Left renal pelvis (tissue), 4 donors: ENCODE data around the gene PABPC1L. TPM values are rescaled to one million over a fixed set of nuclear protein-coding genes. Genes with fewer than 3 reads are reported as not detected.

ENCODE experiments used
- DNase-seq, 4 donors: peaks; one replicate each; pipeline ENCODE4 v3.0.0-alpha.2; 2013; ENCODE audit warnings: low read depth in 4 of 4, low spot score in 3 of 4
- polyA plus RNA-seq, 4 donors: library from polyadenylated mRNA; unstranded; fragments of 120-200 nt; gene quantifications; one replicate each; pipeline ENCODE4 v1.2.1, GENCODE V29; 2013; ENCODE audit not compliant: insufficient read length in 4 of 4

PABPC1L gene
- polyA plus RNA-seq, 4 donors, result 29.4 to 71.2 (median 40.6) TPM

DNA sequence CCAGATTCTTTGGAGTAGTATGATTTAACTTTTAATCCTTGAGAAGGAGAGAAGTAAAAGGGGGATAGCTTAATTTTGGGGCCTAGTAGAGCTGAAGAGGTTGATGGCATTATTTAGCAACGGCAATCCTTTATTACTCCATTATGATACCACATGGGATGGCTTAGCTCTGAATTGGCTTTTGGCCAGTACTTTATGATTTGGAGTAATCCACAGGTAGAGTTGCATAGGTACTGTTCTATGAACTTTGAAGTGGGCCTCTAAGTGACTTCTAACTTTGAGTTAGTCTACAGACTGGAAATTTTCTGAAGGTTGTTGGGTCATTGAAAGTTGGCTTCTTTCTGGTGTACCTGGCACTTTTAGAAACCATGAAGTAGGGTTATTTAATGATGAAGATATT lies 12.7 kb upstream of the PABPC1L start:
- no peak for DNase-seq

DNA sequence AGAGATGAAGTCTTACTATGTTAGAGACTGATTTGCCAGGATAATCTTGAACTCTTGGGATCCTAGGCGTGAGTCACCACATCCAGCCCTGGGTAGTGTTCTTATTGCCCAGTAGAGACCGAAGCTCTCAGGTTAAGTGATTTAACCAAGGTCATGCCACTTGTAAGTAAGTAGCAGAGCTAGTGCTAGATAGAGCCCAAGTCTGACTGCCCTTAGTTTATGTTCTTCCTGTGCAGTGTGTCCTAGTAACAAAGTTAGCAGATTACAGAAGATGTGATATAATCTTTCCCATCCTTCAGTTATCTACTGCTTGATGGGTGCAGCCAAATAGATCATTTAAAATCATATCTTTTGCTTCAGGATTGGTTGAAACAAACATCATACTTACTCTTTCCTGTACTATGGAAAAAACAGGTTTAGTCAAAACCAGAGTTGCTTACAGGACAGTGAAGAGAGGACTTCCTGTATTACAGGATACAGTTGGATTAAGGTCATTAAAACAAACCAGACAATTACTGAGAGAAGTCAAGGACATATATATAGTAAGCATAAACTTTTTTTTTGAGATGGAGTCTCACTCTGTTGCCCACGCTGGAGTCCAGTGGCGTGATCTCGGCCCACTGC lies 9.5 kb upstream of the PABPC1L start:
- no peak for DNase-seq

DNA sequence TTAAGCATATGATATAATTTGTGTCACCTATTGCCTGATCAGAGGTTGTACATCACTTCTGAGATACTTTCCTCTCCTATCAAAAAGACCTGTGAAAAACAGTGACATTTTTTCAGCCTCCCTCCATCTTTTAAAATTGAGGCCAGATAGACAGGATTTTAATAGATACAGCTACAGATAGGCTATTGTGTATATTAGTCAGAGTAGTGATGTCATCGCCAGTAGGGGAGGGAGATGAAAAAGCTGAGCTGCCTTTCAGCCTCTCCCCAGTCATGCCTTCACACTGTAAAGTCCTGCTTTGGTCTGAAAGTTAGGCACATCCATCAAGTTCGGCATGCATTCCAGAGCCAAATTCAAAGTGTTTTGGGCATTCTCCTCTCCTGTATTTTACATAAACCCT lies 7.9 kb upstream of the PABPC1L start:
- DNase-seq, result no peak

- DNase-seq, result no peak
Observed at GRCh38 chr20:44904377-44904776, 5.5 kb upstream of the PABPC1L start.

DNA sequence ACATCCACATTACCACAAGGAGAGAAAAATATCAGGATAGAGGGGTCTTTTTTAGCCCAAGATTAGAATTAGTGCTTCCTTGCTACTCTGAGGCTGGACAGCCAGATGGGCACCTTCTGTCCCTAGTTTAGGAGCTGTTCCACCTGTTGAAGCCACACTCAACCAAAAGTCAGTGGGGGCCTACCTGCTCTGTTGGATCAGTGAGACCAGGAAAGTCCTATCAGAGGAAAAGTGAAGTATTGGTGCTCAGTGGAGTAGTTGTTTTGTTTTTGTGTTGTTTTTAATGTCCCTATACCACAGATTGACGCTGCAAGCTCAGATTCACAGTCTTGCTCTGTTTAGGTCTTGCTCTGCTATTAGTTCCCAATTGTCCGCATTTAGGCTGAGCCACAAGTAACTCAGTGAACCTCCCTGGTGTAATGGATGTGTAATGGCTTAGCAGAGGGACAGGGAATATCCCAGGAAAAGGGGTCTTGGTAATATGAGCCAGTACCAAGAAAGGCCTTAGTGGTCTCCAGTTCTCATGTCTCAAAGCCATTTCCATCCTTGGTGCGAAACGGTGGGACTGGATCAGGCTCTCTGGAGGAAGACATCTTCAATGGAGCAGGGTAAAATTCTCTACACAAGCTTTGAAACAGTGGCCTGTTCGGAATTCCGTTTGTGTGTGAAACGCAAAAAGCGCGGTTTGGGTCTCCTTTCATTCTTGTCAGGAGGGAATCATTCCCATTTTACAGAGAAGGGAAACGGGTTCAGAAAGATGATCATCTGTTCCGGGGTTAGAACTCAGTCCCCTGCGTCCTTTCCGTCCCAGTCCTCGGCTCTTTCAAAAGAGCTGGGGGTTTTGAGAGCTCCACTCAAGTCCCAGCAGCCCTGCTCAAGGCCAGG lies 631 bp upstream of the PABPC1L start:
- DNase-seq, result no peak

DNA sequence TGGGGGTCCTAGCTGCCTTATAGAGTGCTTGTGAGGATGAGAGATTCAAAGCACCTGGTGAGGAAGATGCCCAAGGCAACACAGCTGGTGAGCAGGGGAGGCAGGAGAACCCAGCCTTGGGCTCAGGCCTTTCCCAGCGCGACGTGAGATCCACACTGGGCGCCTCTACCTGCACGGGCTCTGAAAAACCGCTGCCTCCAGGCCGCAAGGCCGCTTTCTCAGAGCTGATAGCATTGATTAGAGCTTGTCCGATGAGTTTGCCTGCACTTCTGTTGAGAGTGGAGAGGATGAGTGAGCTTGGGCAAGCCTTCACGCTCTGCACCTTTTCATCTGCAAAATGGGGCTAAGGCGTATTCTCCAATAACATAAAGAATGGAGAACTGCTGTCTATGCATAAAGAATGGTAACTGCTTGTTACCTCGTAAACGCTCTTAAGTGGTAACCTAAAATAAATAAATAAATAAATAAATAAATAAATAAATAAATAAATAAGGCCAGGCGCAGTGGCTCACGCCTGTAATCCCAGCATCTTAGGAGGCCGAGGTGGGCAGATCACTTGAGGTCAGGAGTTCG lies 916 bp downstream of the PABPC1L start:
- DNase-seq, result no peak

DNA sequence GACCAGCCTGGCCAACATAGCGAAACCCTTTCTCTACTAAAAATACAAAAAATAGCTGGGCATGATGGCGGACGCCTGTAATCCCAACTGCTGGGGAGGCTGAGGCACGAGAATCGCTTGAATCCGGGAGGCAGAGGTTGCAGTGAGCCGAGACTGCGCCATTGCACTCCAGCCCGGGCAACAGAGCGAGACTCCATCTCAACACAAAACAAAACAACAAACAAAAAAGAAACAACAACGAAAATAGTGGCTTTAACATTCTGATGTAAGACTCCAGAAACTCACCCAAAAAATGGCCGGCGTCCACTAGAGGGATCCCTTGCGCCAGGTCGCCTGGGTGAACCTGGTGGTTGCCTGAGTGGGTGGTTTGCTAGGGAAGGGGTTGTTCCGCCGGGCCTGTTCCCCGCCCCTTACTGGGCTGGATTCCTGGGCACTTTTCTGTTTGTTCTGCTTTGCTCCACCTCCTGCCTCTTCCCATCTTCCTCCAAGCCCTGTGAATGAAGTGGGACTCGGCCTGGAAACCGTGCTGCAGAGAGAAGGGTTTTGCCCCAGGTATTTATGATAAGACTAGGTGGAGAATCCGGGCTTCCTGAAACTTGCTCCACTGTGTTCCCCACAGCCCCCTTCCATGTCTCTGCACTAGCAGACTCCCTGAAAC lies 1.5 kb downstream of the PABPC1L start:
- peak in 2 of 4 donors; percentile 12 to 19 for DNase-seq

- no peak for DNase-seq
Observed at GRCh38 chr20:44912189-44912588, 2.3 kb downstream of the PABPC1L start.

DNA sequence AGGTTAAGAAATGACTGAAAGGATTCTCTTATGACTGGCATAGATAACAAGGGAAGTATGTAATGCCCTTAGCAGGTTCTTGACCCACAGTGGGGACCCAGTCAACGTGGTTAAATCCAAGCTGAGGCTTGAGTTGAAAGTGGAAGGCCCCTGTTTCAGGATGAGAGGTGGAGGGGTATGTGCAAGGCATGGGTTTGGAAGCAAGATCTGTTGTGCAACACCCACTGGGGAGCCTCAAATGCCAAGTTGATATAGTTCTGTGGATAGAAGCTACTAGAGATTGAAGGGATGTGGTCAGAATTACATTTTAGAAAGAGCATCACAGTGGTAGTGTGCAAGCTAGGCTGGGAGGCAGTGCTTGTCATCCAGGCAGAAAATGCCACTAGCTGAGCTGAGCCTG lies 5.1 kb downstream of the PABPC1L start:
- DNase-seq, result no peak

DNA sequence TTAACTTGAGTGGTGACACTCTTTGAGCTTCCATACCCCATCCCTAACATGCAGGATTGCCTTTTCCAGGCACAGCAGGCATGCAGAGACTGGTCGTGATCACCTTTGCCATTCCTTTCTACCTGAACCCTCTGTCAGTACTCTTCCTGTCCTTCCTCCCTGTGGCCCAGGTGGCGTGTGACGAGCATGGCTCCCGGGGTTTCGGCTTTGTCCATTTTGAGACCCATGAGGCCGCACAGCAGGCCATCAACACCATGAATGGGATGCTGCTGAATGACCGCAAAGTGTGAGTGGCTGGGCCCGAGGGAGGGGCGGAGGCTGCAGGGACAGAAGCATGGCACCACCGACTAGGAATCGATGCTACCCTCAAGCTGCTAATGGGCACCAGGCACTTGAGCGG lies 6.7 kb downstream of the PABPC1L start:
- no peak for DNase-seq

GRCh38 chr20:44917399-44917798 lies 7.5 kb downstream of the PABPC1L start:
- DNase-seq, result no peak

DNA sequence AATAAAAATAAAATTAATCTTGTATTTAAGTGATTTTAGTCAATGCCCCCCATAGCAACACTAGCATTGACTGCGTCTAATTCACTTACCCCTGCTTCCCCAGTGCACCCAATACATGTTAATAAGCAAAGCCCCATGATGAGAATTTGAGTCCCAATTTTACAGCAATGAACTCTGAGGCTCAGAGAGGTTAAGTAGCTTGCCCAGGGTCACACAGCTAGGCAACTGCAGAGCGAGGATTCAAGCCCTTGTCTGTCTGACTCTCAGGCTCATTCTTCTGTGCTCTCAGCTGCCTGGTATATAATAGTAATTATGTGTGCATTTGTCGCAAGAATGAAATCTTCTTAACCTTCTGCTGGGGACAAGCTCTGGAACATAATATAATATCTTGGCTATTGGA lies 8.5 kb downstream of the PABPC1L start:
- DNase-seq, result no peak

- DNase-seq, result no peak
Observed at GRCh38 chr20:44918761-44919160, 8.9 kb downstream of the PABPC1L start.

GRCh38 chr20:44921447-44921846 lies 11.6 kb downstream of the PABPC1L start:
- DNase-seq, result no peak

DNA sequence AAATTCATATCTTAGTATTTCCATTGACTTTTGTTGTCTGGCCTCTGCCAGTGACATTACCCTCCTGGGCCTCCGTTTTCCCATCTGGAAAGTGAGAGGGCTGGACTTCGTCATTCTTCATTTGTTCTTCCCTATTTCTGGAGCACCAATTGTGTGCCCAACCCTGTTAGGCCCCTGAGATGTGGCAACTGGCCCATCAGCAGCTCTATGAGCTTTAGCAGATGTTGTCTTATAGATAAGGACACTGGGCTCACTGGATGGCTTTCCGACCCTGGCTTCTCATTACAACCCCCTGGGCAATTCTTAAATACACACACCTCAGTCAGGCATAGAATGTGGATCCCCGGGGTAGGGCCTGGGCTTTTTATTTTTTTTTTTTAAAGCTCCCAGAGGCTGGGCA lies 14.7 kb downstream of the PABPC1L start:
- DNase-seq, result no peak

- no peak for DNase-seq
Observed at GRCh38 chr20:44928595-44928994, 18.7 kb downstream of the PABPC1L start.

GRCh38 chr20:44930517-44931168 lies 20.8 kb downstream of the PABPC1L start:
- DNase-seq, result no peak

DNA sequence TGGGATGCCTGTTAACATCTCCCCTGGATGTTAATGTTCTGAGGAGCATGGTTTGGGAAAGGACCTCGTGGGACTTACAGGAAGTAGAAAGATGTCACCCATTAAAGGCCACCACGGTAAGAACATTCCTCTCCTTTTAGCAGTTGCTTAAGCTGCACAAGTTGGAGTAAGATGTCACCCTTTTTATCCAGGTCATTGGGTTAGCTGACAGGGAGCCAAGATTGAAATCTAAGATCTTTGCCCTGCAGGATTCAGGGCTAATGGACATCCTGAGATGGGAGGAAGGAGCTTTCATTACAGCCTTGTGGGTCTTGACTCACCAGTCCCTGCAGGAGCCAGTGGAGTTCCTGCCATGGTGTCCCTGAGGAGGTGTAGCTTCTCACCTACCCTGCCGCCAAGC lies 22.1 kb downstream of the PABPC1L start:
- no peak for DNase-seq

- DNase-seq, result no peak
Observed at GRCh38 chr20:44932916-44933315, 23.1 kb downstream of the PABPC1L start.

DNA sequence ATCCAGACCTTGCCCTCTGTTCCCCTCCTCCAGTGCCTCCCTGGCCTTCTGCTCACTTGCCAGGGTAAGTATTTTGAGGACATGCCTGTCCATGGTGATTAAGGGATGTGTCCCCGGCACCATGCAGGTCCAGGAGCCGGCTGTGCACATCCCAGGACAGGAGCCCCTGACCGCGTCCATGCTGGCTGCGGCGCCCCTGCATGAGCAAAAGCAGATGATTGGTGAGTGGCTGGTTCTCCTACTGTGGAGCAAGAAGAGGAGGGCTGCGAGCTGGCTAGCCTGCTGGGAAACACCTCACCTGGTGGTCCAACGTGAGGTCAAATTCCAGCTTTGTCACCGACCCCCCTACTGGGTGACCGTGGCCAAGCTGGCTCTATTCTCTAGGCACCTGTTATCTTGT lies 26.6 kb downstream of the PABPC1L start:
- DNase-seq, result no peak

- no peak for DNase-seq
Observed at GRCh38 chr20:44938637-44939036, 28.8 kb downstream of the PABPC1L start.
